HepG2 (cell line): ENCODE results near the gene TRPM6. TPM values are rescaled to one million over a fixed set of nuclear protein-coding genes. Genes with fewer than 3 reads are reported as not detected.

Experiments used
- ATAC-seq: fragments of 200-7000 bp; cut with Tn5 transposase; 3 replicates; pipeline ENCODE4 v1.9.1; 2020; ENCODE audit warnings: mild to moderate bottlenecking, moderate library complexity
- BruUV-seq: library from RNA; stranded (reverse); fragments of 400-500 nt; replicated peaks from 2 replicates; lab custom pipeline; 2021; lab: Mats Ljungman, UMichigan
- CTCF ChIA-PET: fragments of 300-600 bp; formaldehyde crosslinking; extraction: SDS; loops from one replicate; lab custom pipeline; 2021; ENCODE audit warnings: low total read pairs, inconsistent platforms, low intra/inter-chr PET ratio; lab: Yijun Ruan, JAX
- POLR2A ChIA-PET: fragments of 350-600 bp; sonication (Branson Sonifier 250); formaldehyde crosslinking; loops from one replicate; lab custom pipeline; 2020; ENCODE audit warnings: antibody characterized with exemption, inconsistent platforms; lab: Yijun Ruan, JAX
- DNase-seq: peaks from one replicate; pipeline ENCODE4 v3.0.0-alpha.2; 2015; ENCODE audit warnings: low spot score
- FAIRE-seq: peaks from 3 replicates; lab custom pipeline; 2011; peaks lifted over from hg19 to GRCh38; lab: Jason Lieb, UNC
- H2AFZ ChIP-seq: one replicate; pipeline ENCODE4 v1.6.1; 2011; ENCODE audit warnings: low read length, inconsistent platforms
- H3K27ac ChIP-seq: fragments of 300-600 bp; 3 replicates; pipeline ENCODE4 v1.8.0; 2011; ENCODE audit warnings: mixed run types, mild to moderate bottlenecking, mixed read lengths, low read length, inconsistent platforms; ENCODE audit not compliant: insufficient read depth; ENCODE audit errors: extremely low read length
- H3K27me3 ChIP-seq, 2 experiments: fragments of 200-600 bp in 1 of 2; 2 replicates in 1 of 2; 3 replicates in 1 of 2; pipeline versions ENCODE4 v1.6.0 to v1.8.0; 2011; ENCODE audit warnings: low read length in 2 of 2, mild to moderate bottlenecking in 2 of 2, moderate library complexity in 2 of 2, inconsistent platforms in 1 of 2; ENCODE audit not compliant: insufficient read depth in 2 of 2, control insufficient read depth in 1 of 2
- H3K36me3 ChIP-seq, 2 experiments: fragments of 200-600 bp in 1 of 2; replicated peaks in 1 of 2; 2 replicates in 1 of 2; 3 replicates in 1 of 2; pipeline versions ENCODE4 v1.5.1 to v1.8.0; 2011; ENCODE audit warnings: low read length in 2 of 2, inconsistent platforms in 1 of 2; ENCODE audit not compliant: insufficient read depth in 2 of 2, control insufficient read depth in 1 of 2
- H3K4me1 ChIP-seq: 2 replicates; pipeline ENCODE4 v1.5.1; 2012; ENCODE audit warnings: low read length, inconsistent platforms; ENCODE audit not compliant: insufficient read depth
- H3K4me2 ChIP-seq: 2 replicates; pipeline ENCODE4 v1.6.0; 2011; ENCODE audit warnings: low read depth, low read length, inconsistent platforms
- H3K4me3 ChIP-seq, 3 experiments: fragments of 200-600 bp in 1 of 3; sonication (generic), shearing (Covaris generic) in 1 of 3; replicated peaks in 1 of 3; 2 replicates each; pipeline ENCODE4 v1.5.1; 2011 to 2016; ENCODE audit warnings: low read length in 3 of 3, inconsistent platforms in 2 of 3, low read depth in 2 of 3, mild to moderate bottlenecking in 2 of 3, control low read depth in 1 of 3, mixed read lengths in 1 of 3; ENCODE audit not compliant: insufficient read depth in 1 of 3
- H3K79me2 ChIP-seq: one replicate; pipeline ENCODE4 v1.6.1; 2011; ENCODE audit warnings: low read length, inconsistent platforms; ENCODE audit not compliant: insufficient read depth
- H3K9ac ChIP-seq: 2 replicates; pipeline ENCODE4 v1.6.0; 2011; ENCODE audit warnings: mild to moderate bottlenecking, low read depth, low read length, inconsistent platforms; ENCODE audit not compliant: insufficient read depth
- H3K9me3 ChIP-seq: 2 replicates; pipeline ENCODE4 v1.5.1; 2012; ENCODE audit warnings: mild to moderate bottlenecking, low read length
- H4K20me1 ChIP-seq: 2 replicates; pipeline ENCODE4 v1.6.0; 2011; ENCODE audit warnings: inconsistent platforms, mild to moderate bottlenecking, low read length, moderate library complexity; ENCODE audit not compliant: insufficient read depth
- BORCS8-MEF2B ChIP-seq: sonication (generic); formaldehyde crosslinking; IDR thresholded peaks from 2 replicates; pipeline ENCODE4 v1.8.0; 2022; ENCODE audit warnings: mild to moderate bottlenecking, missing genetic modification reagents
- CEBPB ChIP-seq: IDR thresholded peaks from 2 replicates; pipeline ENCODE4 v1.6.1; 2011; ENCODE audit warnings: low read depth, low read length, improper control_type of control experiment, borderline replicate concordance
- CREB1 ChIP-seq, 2 experiments: fragments of 450-650 bp in 1 of 2; IDR thresholded peaks; 2 replicates each; pipeline ENCODE4 v1.6.1; 2016 to 2017; ENCODE audit warnings: control low read depth in 1 of 2, mild to moderate bottlenecking in 1 of 2, missing compliant biosample characterization in 1 of 2, missing genetic modification characterization in 1 of 2
- FOSL2 ChIP-seq: sonication (generic); formaldehyde crosslinking; IDR thresholded peaks from 2 replicates; pipeline ENCODE4 v1.4.0; 2020; ENCODE audit warnings: missing genetic modification reagents
- WGBS: methylation state at CpG from one replicate; pipeline ENCODE4 v1.1.6; 2017; ENCODE audit warnings: low lambda C conversion rate; 5-methylcytosine and 5-hydroxymethylcytosine counted together
- in situ Hi-C: cut with HindIII; loops from 2 replicates; pipeline ENCODE4 v1.10.0; 2017; ENCODE audit warnings: low pct_unique_long_range_greater_than_20kb; ENCODE audit not compliant: extremely low pct_ligation_motif_present
- intact Hi-C: fragments of 100-400 bp; cut with micrococcal nuclease; formaldehyde crosslinking; loops from one replicate; pipeline ENCODE4 v1.10.0; 2022; ENCODE audit not compliant: unreplicated experiment
- polyA plus RNA-seq, 8 experiments: library from polyadenylated mRNA; depleted of rRNA in 3 of 8; stranded (reverse) in 7 of 8; unstranded in 1 of 8; fragments of >200 nt; fragmentation: Illumina TruSeq in 4 of 8; extraction: Trizol in 4 of 8; gene quantifications; 2 replicates each; pipeline versions ENCODE4 v1.2.1 to v1.2.3, GENCODE V29; 2011 to 2016; ENCODE audit warnings: low read depth in 4 of 8, missing spikeins in 1 of 8, mixed read lengths in 1 of 8; ENCODE audit not compliant: insufficient read depth in 1 of 8
- total RNA-seq, 5 experiments: library from RNA; depleted of rRNA; stranded (reverse); fragments of >200 nt; fragmentation: Illumina TruSeq; extraction: Trizol; gene quantifications; 2 replicates each; pipeline ENCODE4 v1.2.3, GENCODE V29; 2016; ENCODE audit warnings: low read depth in 1 of 5
- TF ChIP-seq, protein P1 (sequence below), 2 experiments: fragments of 450-650 bp in 1 of 2; sonication (generic) in 1 of 2; formaldehyde crosslinking; IDR thresholded peaks; 2 replicates each; pipeline versions ENCODE4 v1.5.0 to v1.8.0; 2020 to 2022; ENCODE audit warnings: mild to moderate bottlenecking in 1 of 2, missing genetic modification reagents in 1 of 2
- TF ChIP-seq, protein P2 (sequence below): sonication (generic); formaldehyde crosslinking; IDR thresholded peaks from 2 replicates; pipeline ENCODE4 v1.4.0; 2020; ENCODE audit warnings: missing genetic modification reagents, mild to moderate bottlenecking, borderline replicate concordance
- TF ChIP-seq, protein P3 (sequence below): sonication (generic); formaldehyde crosslinking; IDR thresholded peaks from 2 replicates; pipeline ENCODE4 v1.4.0; 2020; ENCODE audit warnings: mild to moderate bottlenecking, missing genetic modification reagents
- TF ChIP-seq, protein P4 (sequence below): IDR thresholded peaks from 2 replicates; pipeline ENCODE4 v1.6.1; 2012; ENCODE audit warnings: low read depth, low read length, improper control_type of control experiment

TRPM6 gene
- total and polyA plus RNA-seq, 2 of the 13 experiments (the other 11 are each of a cell fraction or from before 2014, with no cell fraction given) = 0.01 to 0.09 TPM

DNA sequence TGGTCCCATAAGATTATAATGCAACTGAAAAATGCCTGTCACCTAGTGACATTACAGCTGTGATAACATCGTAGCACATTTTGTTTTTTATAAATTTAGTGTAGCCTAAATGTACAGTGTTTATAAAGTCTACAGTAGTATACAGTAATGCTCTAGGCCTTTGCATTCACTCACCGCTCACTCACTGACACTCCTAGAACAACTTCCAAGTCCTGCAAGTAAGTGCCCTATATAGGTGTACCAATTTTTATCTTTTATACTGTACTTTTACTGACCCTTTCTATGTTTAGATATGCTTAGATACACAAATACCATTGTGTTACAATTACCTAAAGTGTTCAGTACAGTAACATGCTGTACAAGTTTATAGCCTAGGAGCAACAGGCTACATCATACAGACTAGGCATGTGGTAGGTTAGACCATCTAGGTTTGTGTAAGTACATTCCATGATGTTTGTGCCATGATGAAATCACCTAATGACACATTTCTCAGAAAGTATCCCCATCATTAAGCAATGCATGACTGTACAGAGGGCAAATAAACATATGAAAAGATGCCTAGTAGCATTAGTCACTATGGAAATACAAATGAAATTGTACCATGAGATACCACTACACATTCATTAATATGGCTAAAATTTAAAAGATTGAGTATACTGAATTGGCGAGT is 127.6 kb downstream of the TRPM6 start:
- ATAC-seq (no peak), DNase-seq (peak; percentile 24)
- H3K9ac ChIP-seq = no peak overlapping the region

More for the DNA sequence above, 127.6 kb downstream of the TRPM6 start:
- Histone ChIP-seq H3K27ac (no peak overlapping the region), H2AFZ (no peak overlapping the region), H3K9me3 (no peaks in the 10 kb centered on the region), H3K27me3 (no peaks in the 10 kb centered on the region), H4K20me1 (no peaks in the 10 kb centered on the region), H3K4me3 (no peak overlapping the region), H3K4me1 (no peaks in the 10 kb centered on the region), H3K4me2 (no peak overlapping the region), H3K36me3 (no peaks in the 10 kb centered on the region), H3K79me2 (no peaks in the 10 kb centered on the region)
- TF ChIP-seq, protein P1, sequence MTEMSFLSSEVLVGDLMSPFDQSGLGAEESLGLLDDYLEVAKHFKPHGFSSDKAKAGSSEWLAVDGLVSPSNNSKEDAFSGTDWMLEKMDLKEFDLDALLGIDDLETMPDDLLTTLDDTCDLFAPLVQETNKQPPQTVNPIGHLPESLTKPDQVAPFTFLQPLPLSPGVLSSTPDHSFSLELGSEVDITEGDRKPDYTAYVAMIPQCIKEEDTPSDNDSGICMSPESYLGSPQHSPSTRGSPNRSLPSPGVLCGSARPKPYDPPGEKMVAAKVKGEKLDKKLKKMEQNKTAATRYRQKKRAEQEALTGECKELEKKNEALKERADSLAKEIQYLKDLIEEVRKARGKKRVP (CRISPR knock-in tag; IDR thresholded peaks at IDR 0.05) = peak in 1 of 2 experiments; percentile 76; a peak in 2 of 4 replicates
- TF ChIP-seq CREB1 (IDR thresholded peaks at IDR 0.05) = peak; percentile 25; the same call in 1 of the 2 replicates
- no peak for TF ChIP-seq CREB1 (CRISPR knock-in tag; IDR thresholded peaks at IDR 0.05)
- no peak for TF ChIP-seq BORCS8-MEF2B
- TF ChIP-seq, protein P2, sequence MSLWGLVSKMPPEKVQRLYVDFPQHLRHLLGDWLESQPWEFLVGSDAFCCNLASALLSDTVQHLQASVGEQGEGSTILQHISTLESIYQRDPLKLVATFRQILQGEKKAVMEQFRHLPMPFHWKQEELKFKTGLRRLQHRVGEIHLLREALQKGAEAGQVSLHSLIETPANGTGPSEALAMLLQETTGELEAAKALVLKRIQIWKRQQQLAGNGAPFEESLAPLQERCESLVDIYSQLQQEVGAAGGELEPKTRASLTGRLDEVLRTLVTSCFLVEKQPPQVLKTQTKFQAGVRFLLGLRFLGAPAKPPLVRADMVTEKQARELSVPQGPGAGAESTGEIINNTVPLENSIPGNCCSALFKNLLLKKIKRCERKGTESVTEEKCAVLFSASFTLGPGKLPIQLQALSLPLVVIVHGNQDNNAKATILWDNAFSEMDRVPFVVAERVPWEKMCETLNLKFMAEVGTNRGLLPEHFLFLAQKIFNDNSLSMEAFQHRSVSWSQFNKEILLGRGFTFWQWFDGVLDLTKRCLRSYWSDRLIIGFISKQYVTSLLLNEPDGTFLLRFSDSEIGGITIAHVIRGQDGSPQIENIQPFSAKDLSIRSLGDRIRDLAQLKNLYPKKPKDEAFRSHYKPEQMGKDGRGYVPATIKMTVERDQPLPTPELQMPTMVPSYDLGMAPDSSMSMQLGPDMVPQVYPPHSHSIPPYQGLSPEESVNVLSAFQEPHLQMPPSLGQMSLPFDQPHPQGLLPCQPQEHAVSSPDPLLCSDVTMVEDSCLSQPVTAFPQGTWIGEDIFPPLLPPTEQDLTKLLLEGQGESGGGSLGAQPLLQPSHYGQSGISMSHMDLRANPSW = no peak
- TF ChIP-seq, protein P3, sequence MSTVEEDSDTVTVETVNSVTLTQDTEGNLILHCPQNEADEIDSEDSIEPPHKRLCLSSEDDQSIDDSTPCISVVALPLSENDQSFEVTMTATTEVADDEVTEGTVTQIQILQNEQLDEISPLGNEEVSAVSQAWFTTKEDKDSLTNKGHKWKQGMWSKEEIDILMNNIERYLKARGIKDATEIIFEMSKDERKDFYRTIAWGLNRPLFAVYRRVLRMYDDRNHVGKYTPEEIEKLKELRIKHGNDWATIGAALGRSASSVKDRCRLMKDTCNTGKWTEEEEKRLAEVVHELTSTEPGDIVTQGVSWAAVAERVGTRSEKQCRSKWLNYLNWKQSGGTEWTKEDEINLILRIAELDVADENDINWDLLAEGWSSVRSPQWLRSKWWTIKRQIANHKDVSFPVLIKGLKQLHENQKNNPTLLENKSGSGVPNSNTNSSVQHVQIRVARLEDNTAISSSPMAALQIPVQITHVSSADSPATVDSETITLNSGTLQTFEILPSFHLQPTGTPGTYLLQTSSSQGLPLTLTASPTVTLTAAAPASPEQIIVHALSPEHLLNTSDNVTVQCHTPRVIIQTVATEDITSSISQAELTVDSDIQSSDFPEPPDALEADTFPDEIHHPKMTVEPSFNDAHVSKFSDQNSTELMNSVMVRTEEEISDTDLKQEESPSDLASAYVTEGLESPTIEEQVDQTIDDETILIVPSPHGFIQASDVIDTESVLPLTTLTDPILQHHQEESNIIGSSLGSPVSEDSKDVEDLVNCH (CRISPR knock-in tag) = no peak
- peak; percentile 80 for TF ChIP-seq CEBPB
- TF ChIP-seq FOSL2 = peak; percentile 58; the same call in 1 of the 2 replicates
- TF ChIP-seq, protein P4, sequence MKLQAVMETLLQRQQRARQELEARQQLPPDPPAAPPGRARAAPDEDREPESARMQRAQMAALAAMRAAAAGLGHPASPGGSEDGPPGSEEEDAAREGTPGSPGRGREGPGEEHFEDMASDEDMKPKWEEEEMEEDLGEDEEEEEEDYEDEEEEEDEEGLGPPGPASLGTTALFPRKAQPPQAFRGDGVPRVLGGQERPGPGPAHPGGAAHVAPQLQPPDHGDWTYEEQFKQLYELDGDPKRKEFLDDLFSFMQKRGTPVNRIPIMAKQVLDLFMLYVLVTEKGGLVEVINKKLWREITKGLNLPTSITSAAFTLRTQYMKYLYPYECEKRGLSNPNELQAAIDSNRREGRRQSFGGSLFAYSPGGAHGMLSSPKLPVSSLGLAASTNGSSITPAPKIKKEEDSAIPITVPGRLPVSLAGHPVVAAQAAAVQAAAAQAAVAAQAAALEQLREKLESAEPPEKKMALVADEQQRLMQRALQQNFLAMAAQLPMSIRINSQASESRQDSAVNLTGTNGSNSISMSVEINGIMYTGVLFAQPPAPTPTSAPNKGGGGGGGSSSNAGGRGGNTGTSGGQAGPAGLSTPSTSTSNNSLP = 0 out of 2 replicates have a peak, but pooled peaks have one; percentile 30
- BruUV-seq = no TSS peak
- in situ Hi-C loops (no loop called here), intact Hi-C loops (no loop called here)
- POLR2A ChIA-PET = no interaction called here
- no peak for FAIRE-seq
- WGBS = 71% methylated on average over 3 of the region's 3 CpGs
- CTCF ChIA-PET = no interaction called here
